SK-N-SH (cell line): ENCODE results near the gene FFAR4.

Experiments
- EP300 ChIP-seq, 2 experiments: IDR thresholded peaks; 2 replicates each; pipeline versions ENCODE4 v1.4.0 to v1.6.1; 2012; ENCODE audit warnings: borderline replicate concordance in 1 of 2, low read depth in 1 of 2, low read length in 1 of 2
- FOXJ3 ChIP-seq: sonication (generic); formaldehyde crosslinking; IDR thresholded peaks from 2 replicates; pipeline ENCODE4 v1.5.1; 2020; ENCODE audit warnings: mild to moderate bottlenecking, missing genetic modification reagents
- RCOR1 ChIP-seq: fragments of 150-350 bp; IDR thresholded peaks from 2 replicates; pipeline ENCODE4 v1.6.1; 2017; ENCODE audit warnings: antibody characterized with exemption, low read length
- RFX5 ChIP-seq: IDR thresholded peaks from 2 replicates; pipeline ENCODE4 v1.6.1; 2012; ENCODE audit warnings: mild to moderate bottlenecking, improper control_type of control experiment, low read length
- SIN3A ChIP-seq: IDR thresholded peaks from 2 replicates; pipeline ENCODE4 v1.6.1; 2012; ENCODE audit warnings: low read depth, mild to moderate bottlenecking, low read length, moderate library complexity, borderline replicate concordance
- YY1 ChIP-seq: IDR thresholded peaks from 2 replicates; pipeline ENCODE4 v1.4.0; 2012; ENCODE audit warnings: low read depth, mild to moderate bottlenecking
- TF ChIP-seq, protein P1 (sequence below): fragments of 200-600 bp; sonication (generic); IDR thresholded peaks from 2 replicates; pipeline ENCODE4 v1.6.1; 2017; ENCODE audit warnings: antibody characterized with exemption, mild to moderate bottlenecking, moderate library complexity
- TF ChIP-seq, protein P2 (sequence below): IDR thresholded peaks from 2 replicates; pipeline ENCODE4 v1.4.0; 2012; ENCODE audit warnings: low read depth
- TF ChIP-seq, protein P3 (sequence below): IDR thresholded peaks from 2 replicates; pipeline ENCODE4 v1.4.0; 2012; ENCODE audit warnings: low read depth, borderline replicate concordance

- TF ChIP-seq SIN3A (no peak), EP300 (IDR thresholded peaks at IDR 0.05; ENCODE audit: borderline replicate concordance in 1 of 2, low read depth in 1 of 2, low read length in 1 of 2) (no peak), YY1 (no peak), FOXJ3 (CRISPR knock-in tag) (no peak), RFX5 (no peak), RCOR1 (no peak)
- TF ChIP-seq, protein P1, sequence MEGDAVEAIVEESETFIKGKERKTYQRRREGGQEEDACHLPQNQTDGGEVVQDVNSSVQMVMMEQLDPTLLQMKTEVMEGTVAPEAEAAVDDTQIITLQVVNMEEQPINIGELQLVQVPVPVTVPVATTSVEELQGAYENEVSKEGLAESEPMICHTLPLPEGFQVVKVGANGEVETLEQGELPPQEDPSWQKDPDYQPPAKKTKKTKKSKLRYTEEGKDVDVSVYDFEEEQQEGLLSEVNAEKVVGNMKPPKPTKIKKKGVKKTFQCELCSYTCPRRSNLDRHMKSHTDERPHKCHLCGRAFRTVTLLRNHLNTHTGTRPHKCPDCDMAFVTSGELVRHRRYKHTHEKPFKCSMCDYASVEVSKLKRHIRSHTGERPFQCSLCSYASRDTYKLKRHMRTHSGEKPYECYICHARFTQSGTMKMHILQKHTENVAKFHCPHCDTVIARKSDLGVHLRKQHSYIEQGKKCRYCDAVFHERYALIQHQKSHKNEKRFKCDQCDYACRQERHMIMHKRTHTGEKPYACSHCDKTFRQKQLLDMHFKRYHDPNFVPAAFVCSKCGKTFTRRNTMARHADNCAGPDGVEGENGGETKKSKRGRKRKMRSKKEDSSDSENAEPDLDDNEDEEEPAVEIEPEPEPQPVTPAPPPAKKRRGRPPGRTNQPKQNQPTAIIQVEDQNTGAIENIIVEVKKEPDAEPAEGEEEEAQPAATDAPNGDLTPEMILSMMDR = no peak
- TF ChIP-seq, protein P2, sequence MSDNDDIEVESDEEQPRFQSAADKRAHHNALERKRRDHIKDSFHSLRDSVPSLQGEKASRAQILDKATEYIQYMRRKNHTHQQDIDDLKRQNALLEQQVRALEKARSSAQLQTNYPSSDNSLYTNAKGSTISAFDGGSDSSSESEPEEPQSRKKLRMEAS = no peak
- TF ChIP-seq, protein P3, sequence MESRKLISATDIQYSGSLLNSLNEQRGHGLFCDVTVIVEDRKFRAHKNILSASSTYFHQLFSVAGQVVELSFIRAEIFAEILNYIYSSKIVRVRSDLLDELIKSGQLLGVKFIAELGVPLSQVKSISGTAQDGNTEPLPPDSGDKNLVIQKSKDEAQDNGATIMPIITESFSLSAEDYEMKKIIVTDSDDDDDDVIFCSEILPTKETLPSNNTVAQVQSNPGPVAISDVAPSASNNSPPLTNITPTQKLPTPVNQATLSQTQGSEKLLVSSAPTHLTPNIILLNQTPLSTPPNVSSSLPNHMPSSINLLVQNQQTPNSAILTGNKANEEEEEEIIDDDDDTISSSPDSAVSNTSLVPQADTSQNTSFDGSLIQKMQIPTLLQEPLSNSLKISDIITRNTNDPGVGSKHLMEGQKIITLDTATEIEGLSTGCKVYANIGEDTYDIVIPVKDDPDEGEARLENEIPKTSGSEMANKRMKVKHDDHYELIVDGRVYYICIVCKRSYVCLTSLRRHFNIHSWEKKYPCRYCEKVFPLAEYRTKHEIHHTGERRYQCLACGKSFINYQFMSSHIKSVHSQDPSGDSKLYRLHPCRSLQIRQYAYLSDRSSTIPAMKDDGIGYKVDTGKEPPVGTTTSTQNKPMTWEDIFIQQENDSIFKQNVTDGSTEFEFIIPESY = no peak
Observed at GRCh38 chr10:93593254-93593653, 26.8 kb downstream of the FFAR4 start.
